Islet precursor cell (in vitro differentiated cells): ENCODE data around the gene SMARCD1.

Source experiments
- DNase-seq: peaks from one replicate; pipeline ENCODE4 v3.0.0-alpha.2; 2018

SMARCD1 gene

GRCh38 chr12:50105913-50106450, 20.8 kb downstream of the SMARCD1 start:
- DNase-seq, result no peak

GRCh38 chr12:50106907-50107306, 21.8 kb downstream of the SMARCD1 start:
- no peak for DNase-seq

- no peak for DNase-seq
These were observed 22.5 kb downstream of the SMARCD1 start for GRCh38 chr12:50107416-50108268.

GRCh38 chr12:50109319-50109718, 24.2 kb downstream of the SMARCD1 start:
- no peak for DNase-seq

- DNase-seq, result no peak
These were observed 25.1 kb downstream of the SMARCD1 start for GRCh38 chr12:50110127-50110761.

GRCh38 chr12:50110762-50111351, 25.7 kb downstream of the SMARCD1 start:
- DNase-seq, result peak; percentile 88

GRCh38 chr12:50111395-50111692, 26.2 kb downstream of the SMARCD1 start:
- DNase-seq, result no peak

- peak; percentile 100 for DNase-seq
These were observed 26.7 kb downstream of the SMARCD1 start, which contains the start of gene COX14 for GRCh38 chr12:50111693-50112455. TSS of gene COX14 (plus strand) at chr12:50112236. CDS start at chr12:50120044, 7,808 bp downstream.

GRCh38 chr12:50112456-50113218, 27.5 kb downstream of the SMARCD1 start:
- no peak for DNase-seq

GRCh38 chr12:50117057-50117622, 32.0 kb downstream of the SMARCD1 start:
- DNase-seq, result no peak

GRCh38 chr12:50119387-50119786, 34.2 kb downstream of the SMARCD1 start:
- DNase-seq, result peak; percentile 40

- DNase-seq, result peak; percentile 47
These were observed 35.4 kb downstream of the SMARCD1 start for GRCh38 chr12:50120521-50120920.

GRCh38 chr12:50120953-50121352, 35.8 kb downstream of the SMARCD1 start:
- DNase-seq, result peak; percentile 35

- peak; percentile 35 for DNase-seq
These were observed 36.5 kb downstream of the SMARCD1 start for GRCh38 chr12:50121641-50122040.

GRCh38 chr12:50123203-50123602, 38.1 kb downstream of the SMARCD1 start:
- DNase-seq, result no peak

- peak; percentile 39 for DNase-seq
These were observed 42.4 kb downstream of the SMARCD1 start for GRCh38 chr12:50127546-50127945.

- no peak for DNase-seq
These were observed 44.1 kb downstream of the SMARCD1 start for GRCh38 chr12:50129290-50129689.

- DNase-seq, result peak; percentile 47
These were observed 47.5 kb downstream of the SMARCD1 start for GRCh38 chr12:50132505-50133135.

- no peak for DNase-seq
These were observed 57.9 kb downstream of the SMARCD1 start for GRCh38 chr12:50142993-50143392.

GRCh38 chr12:50145439-50145838, 60.3 kb downstream of the SMARCD1 start:
- DNase-seq, result no peak

- no peak for DNase-seq
These were observed 62.1 kb downstream of the SMARCD1 start for GRCh38 chr12:50147281-50147680.
